HepG2 (cell line): ENCODE results near the gene TPRX1. TPM values are rescaled to one million over a fixed set of nuclear protein-coding genes. Genes with fewer than 3 reads are reported as not detected.

Experiments
- ATAC-seq: fragments of 200-7000 bp; cut with Tn5 transposase; 3 replicates; pipeline ENCODE4 v1.9.1; 2020; ENCODE audit warnings: mild to moderate bottlenecking, moderate library complexity
- BruUV-seq: library from RNA; stranded (reverse); fragments of 400-500 nt; replicated peaks from 2 replicates; lab custom pipeline; 2021; lab: Mats Ljungman, UMichigan
- CTCF ChIA-PET: fragments of 300-600 bp; formaldehyde crosslinking; extraction: SDS; loops from one replicate; lab custom pipeline; 2021; ENCODE audit warnings: low total read pairs, inconsistent platforms, low intra/inter-chr PET ratio; lab: Yijun Ruan, JAX
- POLR2A ChIA-PET: fragments of 350-600 bp; sonication (Branson Sonifier 250); formaldehyde crosslinking; loops from one replicate; lab custom pipeline; 2020; ENCODE audit warnings: antibody characterized with exemption, inconsistent platforms; lab: Yijun Ruan, JAX
- DNase-seq: peaks from one replicate; pipeline ENCODE4 v3.0.0-alpha.2; 2015; ENCODE audit warnings: low spot score
- FAIRE-seq: peaks from 3 replicates; lab custom pipeline; 2011; peaks lifted over from hg19 to GRCh38; lab: Jason Lieb, UNC
- H2AFZ ChIP-seq: one replicate; pipeline ENCODE4 v1.6.1; 2011; ENCODE audit warnings: low read length, inconsistent platforms
- H3K27ac ChIP-seq: fragments of 300-600 bp; 3 replicates; pipeline ENCODE4 v1.8.0; 2011; ENCODE audit warnings: mixed run types, mild to moderate bottlenecking, mixed read lengths, low read length, inconsistent platforms; ENCODE audit not compliant: insufficient read depth; ENCODE audit errors: extremely low read length
- H3K27me3 ChIP-seq, 2 experiments: fragments of 200-600 bp in 1 of 2; 2 replicates in 1 of 2; 3 replicates in 1 of 2; pipeline versions ENCODE4 v1.6.0 to v1.8.0; 2011; ENCODE audit warnings: low read length in 2 of 2, mild to moderate bottlenecking in 2 of 2, moderate library complexity in 2 of 2, inconsistent platforms in 1 of 2; ENCODE audit not compliant: insufficient read depth in 2 of 2, control insufficient read depth in 1 of 2
- H3K36me3 ChIP-seq, 2 experiments: fragments of 200-600 bp in 1 of 2; replicated peaks in 1 of 2; 2 replicates in 1 of 2; 3 replicates in 1 of 2; pipeline versions ENCODE4 v1.5.1 to v1.8.0; 2011; ENCODE audit warnings: low read length in 2 of 2, inconsistent platforms in 1 of 2; ENCODE audit not compliant: insufficient read depth in 2 of 2, control insufficient read depth in 1 of 2
- H3K4me1 ChIP-seq: 2 replicates; pipeline ENCODE4 v1.5.1; 2012; ENCODE audit warnings: low read length, inconsistent platforms; ENCODE audit not compliant: insufficient read depth
- H3K4me2 ChIP-seq: 2 replicates; pipeline ENCODE4 v1.6.0; 2011; ENCODE audit warnings: low read depth, low read length, inconsistent platforms
- H3K4me3 ChIP-seq, 3 experiments: fragments of 200-600 bp in 1 of 3; sonication (generic), shearing (Covaris generic) in 1 of 3; replicated peaks in 1 of 3; 2 replicates each; pipeline ENCODE4 v1.5.1; 2011 to 2016; ENCODE audit warnings: low read length in 3 of 3, inconsistent platforms in 2 of 3, low read depth in 2 of 3, mild to moderate bottlenecking in 2 of 3, control low read depth in 1 of 3, mixed read lengths in 1 of 3; ENCODE audit not compliant: insufficient read depth in 1 of 3
- H3K79me2 ChIP-seq: one replicate; pipeline ENCODE4 v1.6.1; 2011; ENCODE audit warnings: low read length, inconsistent platforms; ENCODE audit not compliant: insufficient read depth
- H3K9ac ChIP-seq: 2 replicates; pipeline ENCODE4 v1.6.0; 2011; ENCODE audit warnings: mild to moderate bottlenecking, low read depth, low read length, inconsistent platforms; ENCODE audit not compliant: insufficient read depth
- H3K9me3 ChIP-seq: 2 replicates; pipeline ENCODE4 v1.5.1; 2012; ENCODE audit warnings: mild to moderate bottlenecking, low read length
- H4K20me1 ChIP-seq: 2 replicates; pipeline ENCODE4 v1.6.0; 2011; ENCODE audit warnings: inconsistent platforms, mild to moderate bottlenecking, low read length, moderate library complexity; ENCODE audit not compliant: insufficient read depth
- HIC2 ChIP-seq: sonication (generic); formaldehyde crosslinking; IDR thresholded peaks from 2 replicates; pipeline ENCODE4 v1.9.0; 2022; ENCODE audit warnings: low read depth, missing genetic modification reagents
- IKZF1 ChIP-seq: fragments of 450-650 bp; IDR thresholded peaks from 2 replicates; pipeline ENCODE4 v1.7.1; 2016
- MEIS2 ChIP-seq: sonication (generic); formaldehyde crosslinking; IDR thresholded peaks from 2 replicates; pipeline ENCODE4 v1.9.0; 2021; ENCODE audit warnings: mild to moderate bottlenecking, missing genetic modification reagents
- RBM39 ChIP-seq: fragments of 200-400 bp; formaldehyde crosslinking; IDR thresholded peaks from one replicate; pipeline ENCODE4 v1.6.1; 2018; ENCODE audit warnings: antibody characterized with exemption, mild to moderate bottlenecking, low read depth, low read length; ENCODE audit not compliant: poor library complexity, severe bottlenecking
- ZBTB34 ChIP-seq: sonication (generic); formaldehyde crosslinking; IDR thresholded peaks from 2 replicates; pipeline ENCODE4 v1.8.0; 2022; ENCODE audit warnings: mild to moderate bottlenecking, missing genetic modification reagents
- ZNF766 ChIP-seq: sonication (generic); formaldehyde crosslinking; IDR thresholded peaks from 2 replicates; pipeline ENCODE4 v1.5.0; 2020; ENCODE audit warnings: missing genetic modification reagents, borderline replicate concordance
- WGBS: methylation state at CpG from one replicate; pipeline ENCODE4 v1.1.6; 2017; ENCODE audit warnings: low lambda C conversion rate; 5-methylcytosine and 5-hydroxymethylcytosine counted together
- in situ Hi-C: cut with HindIII; loops from 2 replicates; pipeline ENCODE4 v1.10.0; 2017; ENCODE audit warnings: low pct_unique_long_range_greater_than_20kb; ENCODE audit not compliant: extremely low pct_ligation_motif_present
- intact Hi-C: fragments of 100-400 bp; cut with micrococcal nuclease; formaldehyde crosslinking; loops from one replicate; pipeline ENCODE4 v1.10.0; 2022; ENCODE audit not compliant: unreplicated experiment
- polyA plus RNA-seq, 8 experiments: library from polyadenylated mRNA; depleted of rRNA in 3 of 8; stranded (reverse) in 7 of 8; unstranded in 1 of 8; fragments of >200 nt; fragmentation: Illumina TruSeq in 4 of 8; extraction: Trizol in 4 of 8; gene quantifications; 2 replicates each; pipeline versions ENCODE4 v1.2.1 to v1.2.3, GENCODE V29; 2011 to 2016; ENCODE audit warnings: low read depth in 4 of 8, missing spikeins in 1 of 8, mixed read lengths in 1 of 8; ENCODE audit not compliant: insufficient read depth in 1 of 8
- total RNA-seq, 5 experiments: library from RNA; depleted of rRNA; stranded (reverse); fragments of >200 nt; fragmentation: Illumina TruSeq; extraction: Trizol; gene quantifications; 2 replicates each; pipeline ENCODE4 v1.2.3, GENCODE V29; 2016; ENCODE audit warnings: low read depth in 1 of 5

TPRX1 gene
- total and polyA plus RNA-seq, 2 of the 13 experiments (the other 11 are each of a cell fraction or from before 2014, with no cell fraction given): not detected

- Histone ChIP-seq H2AFZ (no peak overlapping the region), H3K36me3 (no peaks in the 10 kb centered on the region), H3K27ac (no peak overlapping the region), H3K9me3 (no peaks in the 10 kb centered on the region), H4K20me1 (no peaks in the 10 kb centered on the region), H3K9ac (no peak overlapping the region), H3K4me1 (peaks cover 41% of the 10 kb centered on the region), H3K4me2 (no peak overlapping the region), H3K79me2 (no peaks in the 10 kb centered on the region), H3K4me3 (no peak overlapping the region), H3K27me3 (no peaks in the 10 kb centered on the region)
- WGBS: 27% methylated on average over 2 of the region's 2 CpGs
- ChIA-PET CTCF (interaction anchor here (2.9 kb wide), 1 partner anchor 20 kb away, joined by 47 read pairs; no protein-coding TSS in a partner anchor), POLR2A (no interaction called here)
- FAIRE-seq (no peak), ATAC-seq (no peak), DNase-seq (no peak)
- BruUV-seq: no TSS peak
- intact Hi-C loops (no loop called here), in situ Hi-C loops (no loop called here)
- no peak for TF ChIP-seq IKZF1
- no peak for TF ChIP-seq HIC2 (CRISPR knock-in tag)
- TF ChIP-seq ZBTB34 (CRISPR knock-in tag): no peak
- TF ChIP-seq RBM39: no peak
- TF ChIP-seq ZNF766 (CRISPR knock-in tag): no peak
- TF ChIP-seq MEIS2 (CRISPR knock-in tag): no peak
Observed at GRCh38 chr19:47767349-47767748, 37.0 kb downstream of the TPRX1 start.
